GM18505 (cell line): ENCODE data around the gene PRKN.

Experiments used
- ATAC-seq: cut with Tn5 transposase; IDR thresholded peaks from one replicate; pipeline ENCODE4 v1.9.1; 2021; ENCODE audit not compliant: unreplicated experiment
- POLR2A ChIP-seq: IDR thresholded peaks from 4 replicates; pipeline ENCODE4 v1.6.1; 2011; ENCODE audit warnings: borderline replicate concordance; ENCODE audit not compliant: insufficient read depth, insufficient read length; ENCODE audit errors: extremely low read depth

PRKN gene

DNA sequence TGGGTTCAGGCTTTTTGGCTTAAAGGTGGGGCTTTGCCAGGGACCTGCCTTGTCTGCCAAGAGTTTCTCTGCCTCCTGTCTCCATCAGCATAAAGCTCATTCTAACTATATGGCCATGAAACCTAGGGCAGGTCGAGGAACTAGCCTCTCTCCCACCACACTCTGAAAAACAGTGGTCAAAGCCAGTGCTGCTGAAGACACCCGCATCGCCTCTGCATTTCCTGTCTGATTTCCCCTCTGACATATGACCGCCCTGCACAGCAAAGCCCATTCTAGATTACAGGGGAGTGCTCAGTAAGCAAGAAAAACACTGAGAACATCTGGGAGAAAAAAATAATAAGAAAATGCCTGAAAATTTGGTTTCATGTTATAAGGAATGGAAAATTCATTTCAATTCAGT, 573.6 kb downstream of the PRKN start:
- ATAC-seq: no peak
- TF ChIP-seq POLR2A: no peak

DNA sequence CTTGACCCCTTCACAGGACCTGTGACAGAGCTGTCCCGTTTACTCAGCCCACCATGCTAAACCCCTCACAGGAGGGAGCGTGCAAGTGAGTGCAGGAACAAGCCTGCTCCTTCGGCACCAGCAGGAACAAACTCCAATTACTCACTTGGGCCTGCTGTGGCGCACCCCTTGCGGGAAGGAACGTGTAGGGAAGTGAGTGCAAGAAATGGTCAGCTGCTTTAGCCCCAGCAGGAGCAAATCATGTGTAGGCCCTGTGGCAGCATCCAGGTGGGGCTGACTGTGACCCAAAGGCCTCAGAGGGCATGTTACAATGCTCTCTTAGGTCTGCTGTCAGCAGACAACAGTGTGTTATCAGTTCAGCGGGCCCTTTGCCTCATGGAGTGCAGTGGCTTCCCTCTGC, 574.4 kb downstream of the PRKN start:
- no peak for ATAC-seq

DNA sequence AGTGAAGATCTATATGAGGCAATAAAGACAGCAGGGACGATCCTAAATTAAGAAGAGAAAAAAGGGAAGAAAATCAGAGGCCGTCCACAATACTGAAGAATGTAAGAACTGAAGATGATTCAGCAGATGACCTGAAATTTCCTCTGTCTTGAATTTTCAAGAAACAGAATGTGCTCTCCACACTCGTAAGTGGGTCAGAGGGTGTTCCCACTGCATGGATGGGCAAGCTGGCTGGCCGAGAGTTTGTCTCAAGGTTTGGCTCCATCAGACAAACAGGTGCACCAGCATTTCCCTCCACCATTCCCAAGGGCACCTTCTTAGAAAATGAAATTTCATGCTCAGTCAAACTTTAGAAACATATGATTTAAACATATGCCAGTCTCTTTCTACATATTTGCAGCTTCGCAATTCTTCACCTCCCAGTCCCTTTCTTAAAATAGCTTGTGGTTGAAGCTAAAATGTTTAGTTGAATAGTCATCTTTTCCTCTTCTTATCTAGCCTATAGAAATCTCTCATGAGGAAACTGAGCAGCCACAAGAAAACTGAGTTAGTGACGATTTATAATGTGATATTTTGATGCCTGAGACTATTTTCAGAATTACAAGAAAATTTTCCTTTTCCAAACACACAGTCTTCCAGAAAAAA, 576.4 kb downstream of the PRKN start:
- ATAC-seq: no peak

More for the DNA sequence above, 574.4 kb downstream of the PRKN start:
- no peak for TF ChIP-seq POLR2A

DNA sequence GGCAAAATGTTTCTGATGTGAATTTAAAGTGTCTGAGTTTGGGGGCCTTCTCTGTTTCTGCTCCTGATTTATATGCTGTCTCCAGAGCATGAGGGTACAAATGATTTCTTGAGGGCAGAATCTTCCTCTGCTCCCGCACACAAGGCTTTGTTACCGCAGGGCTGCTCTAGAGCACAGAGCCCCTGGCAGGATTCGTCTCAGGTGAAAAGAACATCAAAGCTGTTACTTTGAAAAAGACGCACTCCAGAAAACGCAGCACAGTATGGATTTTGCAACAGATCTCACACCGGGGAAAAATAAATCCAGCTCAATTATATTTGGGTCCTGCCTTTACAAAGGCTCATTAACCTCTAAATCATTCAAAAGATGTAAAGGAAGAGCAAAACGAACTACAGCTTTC, 577.3 kb downstream of the PRKN start:
- no peak for ATAC-seq
- TF ChIP-seq POLR2A: no peak

More for the DNA sequence above, 576.4 kb downstream of the PRKN start:
- no peak for TF ChIP-seq POLR2A

DNA sequence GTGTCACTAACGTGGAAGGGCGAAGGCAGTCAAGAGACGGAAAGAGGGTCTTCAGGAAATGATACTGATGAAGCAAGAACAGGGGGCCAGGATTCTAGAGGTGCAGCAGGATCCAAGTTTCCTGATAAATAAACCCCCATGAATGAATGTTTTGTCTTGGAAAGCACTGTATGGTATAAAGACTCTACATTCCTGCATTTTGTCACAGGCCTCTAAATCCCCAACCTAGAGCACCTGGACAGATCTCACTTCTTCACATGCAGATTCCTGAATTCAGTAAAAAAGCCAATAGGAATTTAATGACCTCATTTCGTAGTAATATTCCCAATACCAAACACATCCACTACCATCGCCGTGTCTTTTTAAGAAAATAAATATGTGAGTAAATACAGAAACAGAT, 577.8 kb downstream of the PRKN start:
- TF ChIP-seq POLR2A: no peak
- ATAC-seq: no peak

GRCh38 chr6:162147805-162148204, 579.8 kb downstream of the PRKN start:
- TF ChIP-seq POLR2A: no peak
- no peak for ATAC-seq

GRCh38 chr6:162147281-162147680, 580.3 kb downstream of the PRKN start:
- no peak for ATAC-seq
- no peak for TF ChIP-seq POLR2A

DNA sequence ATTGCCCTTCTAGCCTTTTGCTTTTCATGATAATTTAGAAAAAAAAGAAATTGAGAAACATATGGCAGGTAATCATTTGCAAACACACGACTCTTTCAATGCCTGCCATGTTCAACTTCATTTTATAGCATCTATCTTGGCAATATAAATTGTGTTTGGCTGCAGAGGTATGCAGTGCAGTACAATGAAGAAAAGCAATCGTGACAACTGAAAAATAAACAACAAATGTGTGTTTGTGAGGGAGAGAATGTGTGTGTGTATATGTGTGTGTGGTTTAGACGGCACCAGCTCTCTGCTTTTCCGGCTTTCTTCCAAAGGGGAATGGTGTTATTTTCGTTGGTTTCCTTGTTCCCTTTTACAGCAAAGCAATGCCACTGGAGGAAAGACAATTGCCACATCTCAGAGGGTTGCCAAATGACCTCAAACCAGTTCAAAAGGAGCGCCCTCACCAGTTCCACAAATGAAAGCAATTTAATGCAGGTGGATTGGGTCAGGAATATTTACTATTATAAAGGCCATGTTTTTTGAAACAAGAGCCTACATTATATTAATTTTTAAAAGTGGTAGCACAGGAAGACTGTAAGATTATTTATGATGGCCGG, 587.2 kb downstream of the PRKN start:
- ATAC-seq: no peak
- no peak for TF ChIP-seq POLR2A

DNA sequence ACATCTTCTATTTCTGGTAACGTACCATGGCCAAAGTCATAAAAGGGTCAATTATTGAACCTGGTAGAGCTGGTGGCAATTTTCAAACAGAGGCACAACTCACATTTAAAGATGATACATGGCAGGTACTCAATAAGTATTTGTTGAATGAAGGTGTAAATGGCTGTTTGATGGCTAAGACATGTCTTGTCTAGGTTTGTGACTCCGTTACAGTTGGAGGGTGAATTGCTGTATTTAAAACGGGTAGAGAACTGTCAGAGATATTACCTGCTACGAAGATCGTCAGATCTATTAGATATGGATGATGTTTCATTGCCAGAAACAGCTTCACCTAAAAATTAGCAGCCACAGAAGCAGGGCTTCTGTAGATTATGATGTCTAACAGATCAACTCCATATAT, 601.9 kb downstream of the PRKN start:
- ATAC-seq: no peak
- no peak for TF ChIP-seq POLR2A

DNA sequence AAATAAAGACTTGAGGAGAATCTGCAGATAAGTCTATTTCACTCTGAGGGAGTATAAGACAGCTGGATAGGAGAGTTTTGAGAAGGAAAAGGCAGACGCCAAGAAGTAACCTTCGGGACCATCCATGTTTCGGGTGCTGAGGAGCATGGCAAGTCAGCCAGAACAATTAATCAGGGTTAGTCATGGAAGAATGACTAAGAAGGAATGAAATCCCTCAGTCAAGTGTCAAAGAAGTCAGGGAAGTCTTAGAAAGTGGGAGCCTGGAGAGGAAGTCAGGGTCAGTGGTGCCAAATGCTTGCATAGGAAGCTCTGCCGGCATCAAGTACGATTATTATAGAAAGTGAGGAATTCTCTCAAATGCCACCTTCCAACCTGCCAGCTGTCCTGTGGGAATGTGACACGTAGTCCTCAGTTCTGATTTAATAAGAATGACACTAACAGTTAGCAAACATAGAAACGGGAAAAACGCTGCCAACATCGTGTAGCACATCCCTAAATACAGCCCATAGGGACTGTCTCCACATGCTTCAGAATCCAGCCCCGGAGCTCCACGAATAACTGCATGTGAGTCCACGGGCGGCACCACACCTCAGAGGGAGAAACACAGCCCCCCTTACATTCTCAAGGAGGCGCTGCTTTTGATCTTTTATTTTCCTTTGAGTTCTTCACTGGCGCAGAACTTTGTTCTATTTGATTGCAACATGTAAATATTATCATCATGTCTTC, 602.7 kb downstream of the PRKN start:
- TF ChIP-seq POLR2A: no peak
- ATAC-seq: no peak

- ATAC-seq: no peak
- TF ChIP-seq POLR2A: no peak
Observed at GRCh38 chr6:162123797-162124196, 603.8 kb downstream of the PRKN start.

GRCh38 chr6:162119341-162119740, 608.2 kb downstream of the PRKN start:
- no peak for TF ChIP-seq POLR2A

DNA sequence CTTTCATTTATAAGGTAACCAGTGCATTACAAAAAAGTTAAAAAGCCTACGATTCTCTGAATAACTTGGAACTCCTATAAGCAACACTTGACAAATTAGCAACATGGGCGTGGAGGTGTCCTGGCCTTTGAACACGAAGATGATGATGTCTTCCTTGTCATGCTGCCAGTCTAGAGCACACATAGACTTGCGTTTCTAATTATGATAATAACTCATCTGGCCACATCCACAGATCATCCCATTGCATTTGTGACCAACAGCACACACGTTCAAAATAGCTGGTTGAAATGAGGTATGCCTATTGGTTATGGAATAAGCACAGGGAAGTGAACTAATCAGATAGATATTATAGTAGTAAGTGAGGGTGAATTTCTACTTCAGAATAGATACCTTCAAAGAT, 608.9 kb downstream of the PRKN start:
- ATAC-seq: no peak
- TF ChIP-seq POLR2A: no peak

More at GRCh38 chr6:162119341-162119740, 608.2 kb downstream of the PRKN start:
- ATAC-seq: no peak
